KMS-11 (cell line): ENCODE results near the gene SIRT6.

Source experiments
- H2AFZ ChIP-seq: fragments of 200-600 bp; sonication (generic); 2 replicates; pipeline ENCODE4 v1.6.1; 2016; ENCODE audit warnings: antibody characterized with exemption, mixed run types, low read depth
- H3K27ac ChIP-seq: fragments of 200-600 bp; sonication (generic); 2 replicates; pipeline ENCODE4 v1.6.1; 2016; ENCODE audit warnings: mild to moderate bottlenecking, mixed run types
- H3K27me3 ChIP-seq: fragments of 200-600 bp; sonication (generic); 2 replicates; pipeline ENCODE4 v1.6.1; 2017; ENCODE audit warnings: mild to moderate bottlenecking, low read depth, mixed run types, moderate library complexity; ENCODE audit not compliant: insufficient read depth
- H3K36me3 ChIP-seq: fragments of 200-600 bp; sonication (generic); 2 replicates; pipeline ENCODE4 v1.6.1; 2017; ENCODE audit warnings: mild to moderate bottlenecking, mixed run types; ENCODE audit not compliant: insufficient read depth
- H3K4me1 ChIP-seq: fragments of 200-600 bp; sonication (generic); 2 replicates; pipeline ENCODE4 v1.6.1; 2016; ENCODE audit warnings: mild to moderate bottlenecking, low read depth, mixed run types; ENCODE audit not compliant: poor library complexity, severe bottlenecking
- H3K4me2 ChIP-seq: fragments of 200-600 bp; sonication (generic); 2 replicates; pipeline ENCODE4 v1.7.0; 2016; ENCODE audit warnings: mild to moderate bottlenecking, mixed run types
- H3K4me3 ChIP-seq: fragments of 200-600 bp; sonication (generic); IDR thresholded peaks from 2 replicates; pipeline ENCODE4 v1.6.1; 2017; ENCODE audit warnings: low read depth, low read length, mixed read lengths; ENCODE audit not compliant: insufficient read depth
- H3K79me2 ChIP-seq: fragments of 200-600 bp; sonication (generic); 2 replicates; pipeline ENCODE4 v1.6.1; 2016; ENCODE audit warnings: low read depth, mixed run types; ENCODE audit not compliant: insufficient read depth
- H3K9ac ChIP-seq: fragments of 200-600 bp; sonication (generic); 2 replicates; pipeline ENCODE4 v1.6.1; 2016; ENCODE audit warnings: mild to moderate bottlenecking, mixed run types
- H4K20me1 ChIP-seq: fragments of 200-600 bp; sonication (generic); 2 replicates; pipeline ENCODE4 v1.6.1; 2016; ENCODE audit warnings: mild to moderate bottlenecking, mixed run types; ENCODE audit not compliant: insufficient read depth
- TF ChIP-seq, protein P1 (sequence below): fragments of 200-600 bp; sonication (generic); conservative IDR thresholded peaks from 2 replicates; pipeline ENCODE4 v1.6.1; 2017; ENCODE audit warnings: low read depth, mild to moderate bottlenecking, antibody characterized with exemption, low read length, moderate library complexity, mixed read lengths

Gene SIRT6

DNA sequence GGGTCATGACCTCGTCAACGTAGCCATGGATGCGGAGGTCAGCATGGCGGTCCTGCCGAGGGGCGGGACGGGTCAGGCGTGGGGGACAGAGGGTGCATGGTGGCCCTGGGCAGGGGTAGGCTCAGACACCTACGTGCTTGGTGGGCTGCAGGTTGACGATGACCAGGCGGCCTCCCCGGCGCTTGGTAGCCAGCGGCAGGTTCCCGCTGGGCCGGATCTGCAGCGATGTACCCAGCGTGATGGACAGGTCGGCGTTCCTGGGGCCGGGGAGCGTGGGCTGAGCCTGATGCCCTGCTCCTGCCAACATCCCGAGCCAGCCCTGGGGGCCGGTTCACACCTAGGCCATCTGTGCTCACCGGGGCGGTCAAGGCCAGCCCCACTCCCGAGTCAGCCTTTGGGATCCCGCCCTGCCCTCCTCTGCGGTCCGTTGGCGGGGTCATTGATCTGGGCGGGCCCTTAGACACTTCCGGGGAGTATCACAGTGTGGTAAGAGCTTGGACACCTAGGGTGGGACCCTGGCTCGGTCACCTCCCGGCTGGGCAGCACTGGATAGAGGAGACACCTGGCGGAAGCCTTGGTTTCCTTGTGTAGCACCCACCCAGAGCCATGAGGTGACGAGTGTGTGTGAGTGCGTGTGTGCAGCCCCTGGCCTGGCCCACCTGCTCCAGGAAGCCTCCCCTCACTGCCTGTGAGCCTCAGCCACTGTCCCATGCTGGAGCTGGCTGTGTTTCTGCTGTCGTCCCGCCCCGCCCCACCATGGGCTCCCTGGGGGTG is 7.3 kb downstream of the SIRT6 start:
- H3K27me3 ChIP-seq: peaks cover 22% of the 10 kb centered on the region; the same call in 1 of the 2 replicates
- no peaks in the 10 kb centered on the region for H3K36me3 ChIP-seq
- H3K27ac ChIP-seq: no peak overlapping the region
- peaks cover 6% of the 10 kb centered on the region for H3K4me1 ChIP-seq
- H3K4me3 ChIP-seq: no peak overlapping the region
- no peak overlapping the region for H3K4me2 ChIP-seq
- H3K9ac ChIP-seq: no peak overlapping the region
- no peaks in the 10 kb centered on the region for H4K20me1 ChIP-seq
- H3K79me2 ChIP-seq: no peaks in the 10 kb centered on the region
- TF ChIP-seq, protein P1, sequence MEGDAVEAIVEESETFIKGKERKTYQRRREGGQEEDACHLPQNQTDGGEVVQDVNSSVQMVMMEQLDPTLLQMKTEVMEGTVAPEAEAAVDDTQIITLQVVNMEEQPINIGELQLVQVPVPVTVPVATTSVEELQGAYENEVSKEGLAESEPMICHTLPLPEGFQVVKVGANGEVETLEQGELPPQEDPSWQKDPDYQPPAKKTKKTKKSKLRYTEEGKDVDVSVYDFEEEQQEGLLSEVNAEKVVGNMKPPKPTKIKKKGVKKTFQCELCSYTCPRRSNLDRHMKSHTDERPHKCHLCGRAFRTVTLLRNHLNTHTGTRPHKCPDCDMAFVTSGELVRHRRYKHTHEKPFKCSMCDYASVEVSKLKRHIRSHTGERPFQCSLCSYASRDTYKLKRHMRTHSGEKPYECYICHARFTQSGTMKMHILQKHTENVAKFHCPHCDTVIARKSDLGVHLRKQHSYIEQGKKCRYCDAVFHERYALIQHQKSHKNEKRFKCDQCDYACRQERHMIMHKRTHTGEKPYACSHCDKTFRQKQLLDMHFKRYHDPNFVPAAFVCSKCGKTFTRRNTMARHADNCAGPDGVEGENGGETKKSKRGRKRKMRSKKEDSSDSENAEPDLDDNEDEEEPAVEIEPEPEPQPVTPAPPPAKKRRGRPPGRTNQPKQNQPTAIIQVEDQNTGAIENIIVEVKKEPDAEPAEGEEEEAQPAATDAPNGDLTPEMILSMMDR: no peak
- no peak overlapping the region for H2AFZ ChIP-seq

DNA sequence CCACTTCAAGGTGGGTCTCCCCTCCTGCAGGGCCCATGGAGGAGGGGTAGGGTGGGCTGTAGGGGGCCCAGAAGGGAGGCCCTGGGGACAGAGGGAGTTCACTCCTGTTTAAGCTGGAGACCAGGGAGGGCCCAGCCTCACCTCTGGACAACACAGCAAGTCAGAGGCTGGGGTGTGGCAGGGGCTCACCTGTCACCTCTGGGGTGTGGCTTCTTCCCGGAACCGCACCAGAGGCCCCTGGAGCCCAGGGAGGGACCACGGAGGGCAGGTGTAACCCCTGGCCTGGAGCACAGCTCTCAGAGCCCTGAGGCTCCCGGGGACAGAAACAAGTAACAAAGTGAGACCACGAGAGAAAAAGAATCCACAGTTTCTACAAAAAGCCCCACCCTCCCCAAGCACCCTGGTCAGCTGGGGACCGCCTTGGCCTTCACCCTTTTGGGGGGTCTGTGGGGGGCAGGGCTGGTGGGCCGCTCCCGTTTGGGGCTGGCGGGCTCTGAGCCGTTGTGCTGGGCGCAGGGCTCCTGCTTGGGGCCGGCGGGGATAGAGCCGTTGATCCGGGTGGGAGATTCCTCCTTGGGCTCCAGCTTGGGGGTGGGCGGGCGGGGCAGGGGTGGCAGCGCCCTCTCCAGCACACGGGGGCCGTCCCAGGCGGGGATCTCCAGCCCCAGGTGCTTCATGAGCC is 8.0 kb downstream of the SIRT6 start:
- no peaks in the 10 kb centered on the region for H3K36me3 ChIP-seq
- no peak overlapping the region for H3K9ac ChIP-seq
- H3K4me3 ChIP-seq: no peak overlapping the region
- H2AFZ ChIP-seq: no peak overlapping the region
- peaks cover 29% of the 10 kb centered on the region; the same call in 1 of the 2 replicates for H3K27me3 ChIP-seq
- peaks cover 6% of the 10 kb centered on the region for H3K4me1 ChIP-seq
- H3K79me2 ChIP-seq: no peaks in the 10 kb centered on the region
- H4K20me1 ChIP-seq: no peaks in the 10 kb centered on the region
- H3K27ac ChIP-seq: no peak overlapping the region
- TF ChIP-seq, protein P1: no peak
- H3K4me2 ChIP-seq: no peak overlapping the region

DNA sequence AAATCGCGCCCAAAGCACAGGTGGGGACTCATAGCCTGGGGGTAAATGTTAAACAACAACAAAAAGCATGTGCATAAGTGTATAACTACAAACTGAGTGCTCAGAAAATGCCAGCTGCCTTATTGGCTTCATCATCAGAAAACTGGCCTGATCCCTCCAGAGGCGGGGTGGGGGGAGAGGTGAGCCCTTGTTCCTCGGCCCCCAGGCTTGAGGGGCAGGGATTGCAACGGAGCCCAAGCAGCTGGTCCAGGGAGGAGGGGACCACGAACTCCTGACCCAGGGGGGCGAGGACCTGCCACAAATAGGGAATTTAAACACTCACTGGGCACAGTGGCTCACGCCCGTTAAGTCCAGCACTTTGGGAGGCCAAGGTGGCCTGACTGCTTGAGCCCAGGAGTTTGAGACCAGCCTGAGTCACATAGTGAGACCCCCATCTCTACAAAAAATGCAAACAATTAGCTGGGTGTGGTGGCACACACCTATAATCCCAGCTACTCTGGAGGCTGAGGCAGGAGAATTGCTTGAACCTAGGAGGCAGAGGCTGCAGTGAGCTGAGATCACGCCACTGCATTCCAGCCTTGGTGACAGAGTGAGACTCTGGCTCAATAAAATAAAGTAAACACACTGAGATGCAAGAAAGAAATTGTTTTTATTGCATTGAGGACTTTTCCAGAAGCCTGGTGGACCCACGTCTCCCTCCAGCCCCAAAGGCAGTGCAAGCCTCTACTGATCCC is 8.7 kb downstream of the SIRT6 start:
- Histone ChIP-seq H3K27ac (no peak overlapping the region), H3K79me2 (no peaks in the 10 kb centered on the region), H3K4me2 (no peak overlapping the region), H3K27me3 (peaks cover 34% of the 10 kb centered on the region; the same call in 1 of the 2 replicates), H4K20me1 (no peaks in the 10 kb centered on the region), H3K36me3 (no peaks in the 10 kb centered on the region), H3K4me1 (peaks cover 6% of the 10 kb centered on the region), H3K4me3 (no peak overlapping the region), H2AFZ (no peak overlapping the region), H3K9ac (no peak overlapping the region)
- TF ChIP-seq, protein P1: no peak

DNA sequence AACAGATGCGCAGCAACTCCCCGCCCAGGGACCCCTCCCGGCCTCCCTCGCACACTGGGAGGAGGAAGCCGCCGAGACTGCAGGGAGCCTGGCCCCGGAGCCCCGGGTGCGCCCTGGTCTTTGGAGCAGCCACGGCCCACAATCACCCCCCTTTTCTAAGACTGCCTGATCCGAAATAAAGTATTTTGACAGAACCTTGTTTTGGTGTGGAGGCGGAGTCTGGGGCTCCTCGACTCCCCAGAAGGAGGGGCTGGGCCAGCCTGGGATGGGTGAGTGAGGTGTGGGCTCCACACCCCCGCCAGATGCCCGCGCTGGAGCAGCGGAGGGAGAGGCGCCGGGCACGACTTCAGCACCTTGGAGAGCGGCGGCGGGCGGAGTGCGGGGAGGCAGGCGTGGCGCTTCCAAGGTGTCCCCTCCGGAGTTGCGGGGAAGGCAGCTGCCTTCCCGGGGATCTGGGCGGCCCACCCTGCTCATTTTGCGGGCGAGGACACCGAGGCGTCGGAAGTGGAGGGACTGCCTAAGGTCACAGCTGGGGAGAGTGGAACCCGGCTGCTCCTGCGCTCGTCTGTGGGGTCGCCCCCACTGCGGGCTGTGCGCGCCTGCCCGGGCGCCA is 9.4 kb downstream of the SIRT6 start:
- Histone ChIP-seq H2AFZ (no peak overlapping the region), H3K4me1 (peaks cover 6% of the 10 kb centered on the region), H4K20me1 (no peaks in the 10 kb centered on the region), H3K79me2 (no peaks in the 10 kb centered on the region), H3K36me3 (no peaks in the 10 kb centered on the region), H3K9ac (no peak overlapping the region), H3K4me3 (no peak overlapping the region), H3K4me2 (no peak overlapping the region), H3K27ac (no peak overlapping the region), H3K27me3 (peaks cover 34% of the 10 kb centered on the region; the same call in 1 of the 2 replicates)
- TF ChIP-seq, protein P1: no peak
